Neural progenitor cell (in vitro differentiated cells): Measurements from ENCODE around the gene GOLGA6L26. TPM values are rescaled to one million over a fixed set of nuclear protein-coding genes. Genes with fewer than 3 reads are reported as not detected.
"Not testable (repeated sequence)": the region's sequence is repeated elsewhere in the genome, so short reads cannot be mapped to it uniquely, and the experiment has no call there.

Experiments used
- DNase-seq: peaks from one replicate; pipeline ENCODE4 v3.0.0-alpha.2; 2016; ENCODE audit warnings: low spot score
- H2AFZ ChIP-seq: fragments of 200-600 bp; sonication (generic); replicated peaks from 2 replicates; pipeline ENCODE4 v1.6.1; 2016; ENCODE audit warnings: antibody characterized with exemption
- H3F3A ChIP-seq: fragments of 200-600 bp; sonication (generic); 2 replicates; pipeline ENCODE4 v1.6.1; 2016; ENCODE audit warnings: antibody characterized with exemption, low read depth
- H3K27ac ChIP-seq: fragments of 200-600 bp; sonication (generic); 2 replicates; pipeline ENCODE4 v1.5.1; 2016; ENCODE audit warnings: mild to moderate bottlenecking
- H3K27me3 ChIP-seq: fragments of 200-600 bp; sonication (generic); 2 replicates; pipeline ENCODE4 v1.6.1; 2016; ENCODE audit warnings: mild to moderate bottlenecking, moderate library complexity
- H3K36me3 ChIP-seq: fragments of 200-600 bp; sonication (generic); 2 replicates; pipeline ENCODE4 v1.5.1; 2016
- H3K4me1 ChIP-seq: fragments of 200-600 bp; sonication (generic); 2 replicates; pipeline ENCODE4 v1.6.1; 2016; ENCODE audit warnings: mixed run types
- H3K4me2 ChIP-seq: fragments of 200-600 bp; sonication (generic); 2 replicates; pipeline ENCODE4 v1.6.1; 2016
- H3K4me3 ChIP-seq: fragments of 200-600 bp; sonication (generic); 2 replicates; pipeline ENCODE4 v1.5.1; 2016
- H3K79me2 ChIP-seq: fragments of 200-600 bp; sonication (generic); 2 replicates; pipeline ENCODE4 v1.6.1; 2016; ENCODE audit warnings: low read depth
- H3K9ac ChIP-seq: fragments of 200-600 bp; sonication (generic); 2 replicates; pipeline ENCODE4 v1.6.1; 2016
- H3K9me3 ChIP-seq: fragments of 200-600 bp; sonication (generic); 2 replicates; pipeline ENCODE4 v1.5.1; 2016; ENCODE audit warnings: low read depth
- H4K20me1 ChIP-seq: fragments of 200-600 bp; sonication (generic); 2 replicates; pipeline ENCODE4 v1.6.1; 2016; ENCODE audit warnings: low read depth
- H3K27ac Mint-ChIP-seq: 3 replicates; pipeline ENCODE4 v1.8.0; 2021; ENCODE audit warnings: mixed read lengths
- H3K27me3 Mint-ChIP-seq: 2 replicates; pipeline ENCODE4 v1.8.0; 2022; ENCODE audit warnings: low read depth, mild to moderate bottlenecking, inconsistent platforms, moderate library complexity, mixed read lengths; ENCODE audit not compliant: insufficient read depth
- H3K36me3 Mint-ChIP-seq: 3 replicates; pipeline ENCODE4 v1.8.0; 2021; ENCODE audit warnings: mixed read lengths
- H3K4me1 Mint-ChIP-seq: 3 replicates; pipeline ENCODE4 v1.8.0; 2021; ENCODE audit warnings: mixed read lengths
- H3K4me3 Mint-ChIP-seq: 3 replicates; pipeline ENCODE4 v1.8.0; 2021; ENCODE audit warnings: mild to moderate bottlenecking, moderate library complexity, mixed read lengths
- H3K9me3 Mint-ChIP-seq: 3 replicates; pipeline ENCODE4 v1.8.0; 2020; ENCODE audit warnings: mixed read lengths
- total RNA-seq: library from RNA; depleted of rRNA; stranded (reverse); fragments of >200 nt; gene quantifications from 2 replicates; pipeline ENCODE4 v1.2.3, GENCODE V29; 2015; ENCODE audit warnings: low replicate concordance

GOLGA6L26 gene, protein sequence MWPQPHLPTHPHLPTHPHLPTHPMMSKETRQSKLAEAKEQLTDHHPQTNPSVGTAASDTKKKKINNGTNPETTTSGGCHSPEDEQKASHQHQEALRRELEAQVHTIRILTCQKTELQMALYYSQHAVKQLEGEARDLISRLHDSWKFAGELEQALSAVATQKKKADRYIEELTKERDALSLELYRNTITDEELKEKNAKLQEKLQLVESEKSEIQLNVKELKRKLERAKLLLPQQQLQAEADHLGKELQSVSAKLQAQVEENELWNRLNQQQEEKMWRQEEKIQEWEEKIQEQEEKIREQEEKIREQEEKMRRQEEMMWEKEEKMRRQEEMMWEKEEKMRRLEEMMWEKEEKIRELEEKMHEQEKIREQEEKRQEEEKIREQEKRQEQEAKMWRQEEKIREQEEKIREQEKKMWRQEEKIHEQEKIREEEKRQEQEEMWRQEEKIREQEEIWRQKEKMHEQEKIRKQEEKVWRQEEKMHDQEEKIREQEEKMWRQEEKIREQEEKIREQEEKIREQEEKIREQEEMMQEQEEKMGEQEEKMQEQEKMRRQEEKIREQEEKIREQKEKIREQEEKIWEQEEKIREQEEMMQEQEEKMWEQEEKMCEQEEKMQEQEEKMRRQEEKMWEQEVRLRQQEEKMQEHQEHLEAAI
- not detected in 2 replicates for total RNA-seq

DNA sequence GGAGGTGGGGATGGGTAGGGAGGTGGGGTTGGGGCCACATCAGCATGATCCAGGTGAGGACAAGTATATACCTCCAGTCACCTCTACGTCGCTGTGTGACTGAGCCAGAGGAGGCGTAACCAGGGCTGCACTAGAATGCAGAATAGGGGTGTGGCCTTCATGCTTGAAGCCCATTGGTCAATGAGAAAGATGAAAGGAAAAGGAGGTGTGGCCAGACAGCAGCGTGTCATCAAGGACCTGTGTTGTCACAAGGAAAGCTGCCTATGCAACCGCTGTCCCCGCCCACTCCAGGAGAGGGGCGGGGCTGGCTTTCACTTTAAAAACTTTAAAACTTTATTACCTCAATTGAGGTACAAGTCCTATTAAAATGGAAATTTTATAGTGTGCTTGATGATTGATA lies at the start of gene GOLGA6L26:
TSS of gene GOLGA6L26 (minus strand) at position 101 of the 400 bp plus-strand sequence. CDS start at position 40, 61 bp downstream.
- H3K36me3 ChIP-seq, H3K4me1 Mint-ChIP-seq, H3K79me2 ChIP-seq, H3K9me3 Mint-ChIP-seq, H3K4me2 ChIP-seq, DNase-seq, H3K27ac Mint-ChIP-seq, H3F3A ChIP-seq, H3K9ac ChIP-seq, H3K27me3 ChIP-seq, H3K9me3 ChIP-seq, H3K4me3 ChIP-seq, H3K4me1 ChIP-seq, H3K4me3 Mint-ChIP-seq, H4K20me1 ChIP-seq, H3K27ac ChIP-seq, H3K27me3 Mint-ChIP-seq, H3K36me3 Mint-ChIP-seq, H2AFZ ChIP-seq: not testable (repeated sequence)

DNA sequence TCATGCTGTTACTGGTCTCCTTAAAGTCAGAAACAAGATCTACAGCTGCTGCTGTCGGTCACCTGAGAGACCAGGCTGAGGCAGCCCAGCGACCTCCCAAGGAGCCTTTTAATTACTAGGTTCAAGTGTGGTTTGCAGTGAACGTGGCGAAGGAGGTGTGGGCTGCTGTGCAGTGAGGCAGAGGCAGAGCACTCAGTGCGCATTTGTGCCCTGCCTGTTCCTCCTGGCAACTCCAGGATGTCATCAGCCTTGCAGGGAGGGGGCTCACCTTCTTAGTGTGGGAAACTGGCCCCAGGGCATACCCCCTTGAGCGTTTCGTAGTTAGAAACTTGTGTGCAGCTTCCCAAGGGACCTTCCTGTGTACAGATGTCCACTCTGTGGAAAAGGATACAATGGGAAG lies 47.2 kb upstream of the GOLGA6L26 start:
- H3K27ac Mint-ChIP-seq, H3K27me3 Mint-ChIP-seq, H3K4me3 Mint-ChIP-seq, H3K27me3 ChIP-seq, H3K36me3 ChIP-seq, H3K9me3 ChIP-seq, H3K9me3 Mint-ChIP-seq, H3K9ac ChIP-seq, H3K27ac ChIP-seq, H3K4me2 ChIP-seq, DNase-seq, H3K79me2 ChIP-seq, H3F3A ChIP-seq, H3K4me3 ChIP-seq, H3K36me3 Mint-ChIP-seq, H3K4me1 ChIP-seq, H2AFZ ChIP-seq, H4K20me1 ChIP-seq, H3K4me1 Mint-ChIP-seq: not testable (repeated sequence)

DNA sequence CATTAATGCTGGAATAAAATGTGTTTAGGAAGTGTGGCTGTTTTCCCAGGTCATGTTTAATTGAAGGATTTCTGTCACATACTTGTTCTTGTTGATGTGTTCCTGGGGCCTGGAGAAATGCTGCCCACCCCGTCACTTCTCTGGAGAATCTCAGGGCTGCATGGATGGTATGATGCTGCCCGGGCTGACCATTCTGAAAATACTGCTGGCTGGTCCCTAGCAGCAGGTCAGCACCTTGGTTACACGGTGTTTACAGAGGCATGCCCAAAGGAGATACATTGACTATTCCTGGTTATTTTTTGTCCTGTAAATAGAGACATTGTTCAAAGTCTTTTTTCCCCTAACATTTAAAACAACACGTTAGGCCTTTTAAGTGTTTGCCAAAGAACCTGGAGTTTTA lies 46.7 kb upstream of the GOLGA6L26 start:
- H3K36me3 ChIP-seq, DNase-seq, H3K27me3 ChIP-seq, H3K27ac ChIP-seq, H3K36me3 Mint-ChIP-seq, H2AFZ ChIP-seq, H3K4me1 Mint-ChIP-seq, H3K4me3 Mint-ChIP-seq, H3K9me3 ChIP-seq, H3K9ac ChIP-seq, H3F3A ChIP-seq, H3K79me2 ChIP-seq, H4K20me1 ChIP-seq, H3K4me1 ChIP-seq, H3K27me3 Mint-ChIP-seq, H3K4me2 ChIP-seq, H3K27ac Mint-ChIP-seq, H3K9me3 Mint-ChIP-seq, H3K4me3 ChIP-seq: not testable (repeated sequence)

DNA sequence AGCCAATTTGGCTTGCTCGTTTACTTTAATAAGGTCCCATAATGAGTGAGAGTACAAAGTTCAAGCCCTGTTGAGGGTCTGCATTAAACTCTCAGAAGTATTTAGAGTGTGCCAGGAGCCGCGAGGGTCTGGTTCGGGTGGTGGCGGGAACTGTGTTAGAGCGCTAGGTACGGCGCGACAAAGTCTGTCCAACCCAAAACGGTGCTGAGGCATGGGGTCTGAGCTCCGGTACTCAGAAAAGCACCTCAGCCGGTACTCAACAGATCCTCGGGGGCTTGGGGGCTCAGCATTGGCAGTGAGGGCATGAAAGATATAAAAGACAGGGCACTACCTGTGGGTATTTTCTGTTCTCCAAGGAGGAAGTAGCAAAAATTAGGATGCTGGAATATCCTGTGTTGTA lies 45.0 kb upstream of the GOLGA6L26 start:
- not testable (repeated sequence) for H3K9ac ChIP-seq, H3K27ac Mint-ChIP-seq, H3K27me3 Mint-ChIP-seq, H4K20me1 ChIP-seq, H3K36me3 ChIP-seq, H3K4me3 Mint-ChIP-seq, H3K4me2 ChIP-seq, H3K4me3 ChIP-seq, H3F3A ChIP-seq, H3K79me2 ChIP-seq, H3K36me3 Mint-ChIP-seq, H2AFZ ChIP-seq, DNase-seq, H3K27me3 ChIP-seq, H3K27ac ChIP-seq, H3K9me3 Mint-ChIP-seq, H3K9me3 ChIP-seq, H3K4me1 Mint-ChIP-seq, H3K4me1 ChIP-seq

DNA sequence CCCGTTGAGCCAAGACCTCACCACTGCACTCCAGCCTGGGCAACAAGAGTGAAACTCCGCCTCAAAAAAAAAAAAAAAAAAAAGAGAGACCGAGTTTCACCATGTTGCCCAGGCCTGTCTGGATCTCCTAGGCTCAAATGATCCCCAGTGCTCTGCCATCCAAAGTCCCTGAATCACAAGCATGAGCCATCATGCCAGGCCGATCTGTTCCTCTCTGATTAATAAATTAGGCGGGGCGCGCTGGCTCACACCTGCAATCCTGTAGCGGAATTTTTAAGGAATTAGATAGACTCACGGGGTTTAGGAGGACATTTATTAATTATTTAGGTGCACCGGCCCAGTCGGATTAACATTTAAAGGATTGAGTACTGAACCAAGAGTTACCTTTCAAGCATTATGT lies 40.2 kb upstream of the GOLGA6L26 start:
- not testable (repeated sequence) for H3K9me3 ChIP-seq, H3F3A ChIP-seq, H3K36me3 ChIP-seq, H3K27me3 ChIP-seq, H2AFZ ChIP-seq, H3K27ac Mint-ChIP-seq, H3K4me1 Mint-ChIP-seq, H3K4me1 ChIP-seq, H4K20me1 ChIP-seq, H3K4me3 Mint-ChIP-seq, H3K36me3 Mint-ChIP-seq, H3K4me2 ChIP-seq, H3K79me2 ChIP-seq, DNase-seq, H3K9me3 Mint-ChIP-seq, H3K27ac ChIP-seq, H3K27me3 Mint-ChIP-seq, H3K9ac ChIP-seq, H3K4me3 ChIP-seq

DNA sequence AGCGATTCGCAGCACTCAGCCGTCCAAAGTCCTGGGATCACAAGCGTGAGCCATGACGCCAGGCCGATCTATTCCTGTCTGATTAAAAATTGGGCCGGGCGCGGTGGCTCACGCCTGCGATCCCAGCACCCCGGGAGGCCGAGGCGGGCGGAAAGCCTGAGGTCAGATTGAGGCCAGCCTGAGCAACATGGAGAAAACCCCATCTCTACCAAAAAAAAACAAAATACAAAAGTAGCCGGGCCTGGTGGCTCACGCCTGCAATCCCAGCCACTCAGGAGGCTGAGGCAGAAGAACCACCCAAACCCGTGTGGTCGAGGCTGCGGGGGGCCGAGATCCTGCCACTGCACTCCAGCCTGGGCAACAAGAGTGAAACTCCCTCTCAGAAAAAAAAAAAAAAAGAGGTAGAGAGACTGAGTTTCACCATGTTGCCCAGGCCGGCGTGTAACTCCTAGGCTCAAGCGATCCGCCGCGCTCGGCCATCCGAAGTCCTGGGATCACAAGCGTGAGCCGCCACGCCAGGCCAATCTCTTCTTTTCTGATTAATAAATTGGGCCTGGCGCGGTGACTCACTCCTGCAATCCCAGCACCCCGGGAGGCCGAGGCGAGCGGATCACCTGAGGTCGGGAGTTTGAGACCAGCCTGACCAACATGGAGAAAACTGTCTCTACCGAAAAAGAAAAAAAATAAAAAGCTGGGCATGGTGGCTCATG lies 39.0 kb upstream of the GOLGA6L26 start:
- not testable (repeated sequence) for H3K9me3 ChIP-seq, DNase-seq, H3K4me1 ChIP-seq, H2AFZ ChIP-seq, H4K20me1 ChIP-seq, H3K4me2 ChIP-seq, H3K36me3 ChIP-seq, H3K27me3 Mint-ChIP-seq, H3K9me3 Mint-ChIP-seq, H3K27ac ChIP-seq, H3K36me3 Mint-ChIP-seq, H3K27ac Mint-ChIP-seq, H3K4me3 Mint-ChIP-seq, H3K27me3 ChIP-seq, H3F3A ChIP-seq, H3K9ac ChIP-seq, H3K4me1 Mint-ChIP-seq, H3K4me3 ChIP-seq, H3K79me2 ChIP-seq
